C4-2B (cell line): ENCODE measurements around the gene SLC25A31.

Source experiments
- H3K27ac ChIP-seq: fragments of 450-650 bp; 2 replicates; pipeline ENCODE4 v1.5.1; 2017
- ZFX ChIP-seq: fragments of 450-650 bp; IDR thresholded peaks from 2 replicates; pipeline ENCODE4 v1.6.1; 2017
- TF ChIP-seq, protein P1 (sequence below): fragments of 450-650 bp; conservative IDR thresholded peaks from 2 replicates; pipeline ENCODE4 v1.5.1; 2017; ENCODE audit warnings: mild to moderate bottlenecking

The SLC25A31 gene

DNA sequence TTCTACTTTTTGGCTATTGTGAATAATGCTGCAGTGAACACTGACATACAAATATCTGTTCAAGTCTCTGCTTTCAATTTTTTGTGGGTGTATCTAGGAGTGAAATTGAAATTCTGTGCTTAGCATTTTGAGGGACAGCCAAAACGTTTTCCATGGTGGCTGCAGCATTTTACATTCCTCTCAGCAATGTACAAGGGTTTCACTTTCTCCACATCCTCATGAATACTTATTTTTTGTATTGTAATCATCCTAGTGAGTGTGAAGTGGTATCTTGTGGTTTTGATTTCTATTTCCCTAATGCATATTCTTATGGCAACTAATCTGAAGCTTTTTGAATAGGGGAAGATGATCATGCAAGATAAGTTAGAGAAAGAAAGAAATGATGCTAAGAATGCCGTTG is 92.2 kb downstream of the SLC25A31 start:
- TF ChIP-seq, protein P1, sequence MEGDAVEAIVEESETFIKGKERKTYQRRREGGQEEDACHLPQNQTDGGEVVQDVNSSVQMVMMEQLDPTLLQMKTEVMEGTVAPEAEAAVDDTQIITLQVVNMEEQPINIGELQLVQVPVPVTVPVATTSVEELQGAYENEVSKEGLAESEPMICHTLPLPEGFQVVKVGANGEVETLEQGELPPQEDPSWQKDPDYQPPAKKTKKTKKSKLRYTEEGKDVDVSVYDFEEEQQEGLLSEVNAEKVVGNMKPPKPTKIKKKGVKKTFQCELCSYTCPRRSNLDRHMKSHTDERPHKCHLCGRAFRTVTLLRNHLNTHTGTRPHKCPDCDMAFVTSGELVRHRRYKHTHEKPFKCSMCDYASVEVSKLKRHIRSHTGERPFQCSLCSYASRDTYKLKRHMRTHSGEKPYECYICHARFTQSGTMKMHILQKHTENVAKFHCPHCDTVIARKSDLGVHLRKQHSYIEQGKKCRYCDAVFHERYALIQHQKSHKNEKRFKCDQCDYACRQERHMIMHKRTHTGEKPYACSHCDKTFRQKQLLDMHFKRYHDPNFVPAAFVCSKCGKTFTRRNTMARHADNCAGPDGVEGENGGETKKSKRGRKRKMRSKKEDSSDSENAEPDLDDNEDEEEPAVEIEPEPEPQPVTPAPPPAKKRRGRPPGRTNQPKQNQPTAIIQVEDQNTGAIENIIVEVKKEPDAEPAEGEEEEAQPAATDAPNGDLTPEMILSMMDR: no peak
- TF ChIP-seq ZFX: no peak
- no peak overlapping the region for H3K27ac ChIP-seq
